Endothelial cell (in vitro differentiated cells): ENCODE measurements around the gene RGL2. TPM values are rescaled to one million over a fixed set of nuclear protein-coding genes. Genes with fewer than 3 reads are reported as not detected.

Source experiments
- DNase-seq: peaks from one replicate; pipeline ENCODE4 v3.0.0; 2021; ENCODE audit warnings: low spot score
- H3K27ac Mint-ChIP-seq: one replicate; pipeline ENCODE4 v1.8.0; 2021; ENCODE audit warnings: mixed read lengths, inconsistent platforms; ENCODE audit not compliant: unreplicated experiment
- H3K27me3 Mint-ChIP-seq: one replicate; pipeline ENCODE4 v1.8.0; 2021; ENCODE audit warnings: mild to moderate bottlenecking, moderate library complexity, mixed read lengths, inconsistent platforms; ENCODE audit not compliant: unreplicated experiment
- H3K36me3 Mint-ChIP-seq: one replicate; pipeline ENCODE4 v1.8.0; 2021; ENCODE audit warnings: mild to moderate bottlenecking, low read depth, mixed read lengths, inconsistent platforms; ENCODE audit not compliant: unreplicated experiment
- H3K4me1 Mint-ChIP-seq: one replicate; pipeline ENCODE4 v1.8.0; 2021; ENCODE audit warnings: mild to moderate bottlenecking, mixed read lengths, inconsistent platforms; ENCODE audit not compliant: unreplicated experiment
- H3K4me3 Mint-ChIP-seq: one replicate; pipeline ENCODE4 v1.8.0; 2021; ENCODE audit warnings: mild to moderate bottlenecking, mixed read lengths, inconsistent platforms; ENCODE audit not compliant: unreplicated experiment
- H3K9me3 Mint-ChIP-seq: one replicate; pipeline ENCODE4 v1.8.0; 2021; ENCODE audit warnings: mixed read lengths, inconsistent platforms; ENCODE audit not compliant: unreplicated experiment
- CTCF ChIP-seq: fragments of 200-600 bp; sonication (generic); IDR thresholded peaks from one replicate; pipeline ENCODE4 v1.5.0; 2021; ENCODE audit warnings: antibody characterized with exemption; ENCODE audit not compliant: unreplicated experiment
- total RNA-seq: library from RNA; stranded (reverse); fragmentation: NEBNext Ultra II Directional; extraction: Animal tissue kit (Norgen Biotek cat#: 25700); gene quantifications from one replicate; pipeline ENCODE4 v1.2.1, GENCODE V29; 2021; ENCODE audit not compliant: unreplicated experiment

The RGL2 gene
- total RNA-seq, 1 donor from 2014 or later: 167 TPM

- DNase-seq: peak; percentile 71
- Mint-ChIP-seq H3K27ac (no peak overlapping the region), H3K4me3 (no peak overlapping the region), H3K4me1 (peaks cover 14% of the 10 kb centered on the region), H3K27me3 (peaks cover 5% of the 10 kb centered on the region), H3K9me3 (no peaks in the 10 kb centered on the region), H3K36me3 (peaks cover 13% of the 10 kb centered on the region)
- TF ChIP-seq CTCF: peak; percentile 76
Observed at GRCh38 chr6:33279971-33280511, 18.7 kb downstream of the RGL2 start.

GRCh38 chr6:33279257-33279695 lies 19.5 kb downstream of the RGL2 start:
- no peak for DNase-seq
- no peaks in the 10 kb centered on the region for H3K9me3 Mint-ChIP-seq

GRCh38 chr6:33278810-33279209 lies 19.9 kb downstream of the RGL2 start:
- DNase-seq: no peak
- no peak for TF ChIP-seq CTCF
- H3K4me1 Mint-ChIP-seq: peaks cover 22% of the 10 kb centered on the region
- peaks cover 5% of the 10 kb centered on the region for H3K27me3 Mint-ChIP-seq
- H3K9me3 Mint-ChIP-seq: no peaks in the 10 kb centered on the region
- no peak overlapping the region for H3K27ac Mint-ChIP-seq
- H3K36me3 Mint-ChIP-seq: peaks cover 17% of the 10 kb centered on the region
- peak overlapping the region; percentile 15 for H3K4me3 Mint-ChIP-seq

More at GRCh38 chr6:33279257-33279695, 19.5 kb downstream of the RGL2 start:
- H3K4me3 Mint-ChIP-seq: peak overlapping the region; percentile 31
- peaks cover 5% of the 10 kb centered on the region for H3K27me3 Mint-ChIP-seq
- H3K27ac Mint-ChIP-seq: no peak overlapping the region
- H3K4me1 Mint-ChIP-seq: peaks cover 21% of the 10 kb centered on the region
- no peak for TF ChIP-seq CTCF
- H3K36me3 Mint-ChIP-seq: peaks cover 19% of the 10 kb centered on the region

GRCh38 chr6:33278392-33278741 lies 20.4 kb downstream of the RGL2 start:
- no peaks in the 10 kb centered on the region for H3K9me3 Mint-ChIP-seq
- H3K27me3 Mint-ChIP-seq: peaks cover 5% of the 10 kb centered on the region
- TF ChIP-seq CTCF: no peak
- peaks cover 26% of the 10 kb centered on the region for H3K4me1 Mint-ChIP-seq
- H3K4me3 Mint-ChIP-seq: peak overlapping the region; percentile 15
- H3K27ac Mint-ChIP-seq: no peak overlapping the region
- no peak for DNase-seq
- peaks cover 17% of the 10 kb centered on the region for H3K36me3 Mint-ChIP-seq

GRCh38 chr6:33277663-33278391 lies 20.9 kb downstream of the RGL2 start:
- peaks cover 19% of the 10 kb centered on the region for H3K36me3 Mint-ChIP-seq
- H3K27me3 Mint-ChIP-seq: peaks cover 5% of the 10 kb centered on the region
- peak; percentile 25 for DNase-seq
- H3K9me3 Mint-ChIP-seq: no peaks in the 10 kb centered on the region
- H3K4me3 Mint-ChIP-seq: peak overlapping the region; percentile 91
- peaks cover 31% of the 10 kb centered on the region for H3K4me1 Mint-ChIP-seq
- no peak for TF ChIP-seq CTCF
- peak overlapping the region; percentile 64 for H3K27ac Mint-ChIP-seq
